ENCODE data around the gene DPH7.
"Not testable (repeated sequence)": the region's sequence is repeated elsewhere in the genome, so short reads cannot be mapped to it uniquely, and the experiment has no call there.

The DPH7 gene

GRCh38 chr9:137578518-137579258 lies at the start of gene DPH7:
Gene DPH7, minus strand, starts transcription at chr9:137578925. Its CDS starts 148 bp downstream, at chr9:137578777.
- peak; percentile 92 to 93 for DNase-seq

GRCh38 chr9:137627406-137627805 lies 48.7 kb upstream of the DPH7 start:
- not testable (repeated sequence) for DNase-seq

- no peak for DNase-seq
These were observed 47.7 kb upstream of the DPH7 start for GRCh38 chr9:137626464-137626863.

- DNase-seq = not testable (repeated sequence)
These were observed 43.5 kb upstream of the DPH7 start for GRCh38 chr9:137622211-137622610.

- no peak for DNase-seq
These were observed 42.5 kb upstream of the DPH7 start for GRCh38 chr9:137621131-137621757.

- no peak for DNase-seq
These were observed 41.9 kb upstream of the DPH7 start for GRCh38 chr9:137620581-137620980.

GRCh38 chr9:137620048-137620405 lies 41.3 kb upstream of the DPH7 start:
- DNase-seq = no peak

- peak in 1 of 2 experiments; percentile 21 for DNase-seq
These were observed 40.7 kb upstream of the DPH7 start for GRCh38 chr9:137619240-137620047.

- peak; percentile 77 to 82 for DNase-seq
These were observed 39.7 kb upstream of the DPH7 start, which contains the start of gene EHMT1 for GRCh38 chr9:137618105-137619067. Gene EHMT1, plus strand, starts transcription at chr9:137619005. Its CDS starts 24 bp downstream, at chr9:137619029.

- DNase-seq = no peak
These were observed 36.7 kb upstream of the DPH7 start for GRCh38 chr9:137615387-137615871.

- no peak for DNase-seq
These were observed 36.1 kb upstream of the DPH7 start for GRCh38 chr9:137614631-137615386.

- no peak for DNase-seq
These were observed 35.2 kb upstream of the DPH7 start for GRCh38 chr9:137613738-137614523.

GRCh38 chr9:137613259-137613658 lies 34.5 kb upstream of the DPH7 start:
- no peak for DNase-seq

GRCh38 chr9:137612741-137613142 lies 34.0 kb upstream of the DPH7 start:
- DNase-seq = no peak

- DNase-seq = peak; percentile 30 to 63
These were observed 33.2 kb upstream of the DPH7 start for GRCh38 chr9:137611623-137612609.

GRCh38 chr9:137610944-137611343 lies 32.2 kb upstream of the DPH7 start:
- no peak for DNase-seq

- no peak for DNase-seq
These were observed 28.6 kb upstream of the DPH7 start for GRCh38 chr9:137607141-137607857.

- DNase-seq = no peak
These were observed 28.0 kb upstream of the DPH7 start for GRCh38 chr9:137606734-137607138.

All from NCI-H2081 (cell line).